Lower leg skin (tissue), 3 donors: Measurements from ENCODE around the gene HSD3B1.

ENCODE experiments used
- CTCF ChIP-seq, 3 donors: fragments of 450-650 bp; IDR thresholded peaks; one replicate each; pipeline ENCODE4 v1.5.1; 2016; ENCODE audit warnings: antibody characterized with exemption in 3 of 3, mild to moderate bottlenecking in 3 of 3, moderate library complexity in 2 of 3
- POLR2A ChIP-seq, 2 donors: fragments of 450-650 bp; IDR thresholded peaks; one replicate each; pipeline ENCODE4 v1.6.1; 2016 to 2017; ENCODE audit warnings: antibody characterized with exemption in 2 of 2, mild to moderate bottlenecking in 1 of 2, moderate library complexity in 1 of 2

GRCh38 chr1:119547805-119548204, 40.8 kb downstream of the HSD3B1 start:
- TF ChIP-seq POLR2A (IDR thresholded peaks at IDR 0.05) (no peak), CTCF (IDR thresholded peaks at IDR 0.05) (no peak)
